T1000 (cell line): ENCODE measurements around the gene ZSWIM3.
A peak's percentile ranks its signal among the peaks of the same experiment; 100 is the strongest.

ENCODE experiments used
- DNase-seq: peaks from one replicate; lab custom pipeline; 2025; ENCODE audit warnings: mixed read lengths; lab: John Stamatoyannopoulos, UW

ZSWIM3 gene

DNA sequence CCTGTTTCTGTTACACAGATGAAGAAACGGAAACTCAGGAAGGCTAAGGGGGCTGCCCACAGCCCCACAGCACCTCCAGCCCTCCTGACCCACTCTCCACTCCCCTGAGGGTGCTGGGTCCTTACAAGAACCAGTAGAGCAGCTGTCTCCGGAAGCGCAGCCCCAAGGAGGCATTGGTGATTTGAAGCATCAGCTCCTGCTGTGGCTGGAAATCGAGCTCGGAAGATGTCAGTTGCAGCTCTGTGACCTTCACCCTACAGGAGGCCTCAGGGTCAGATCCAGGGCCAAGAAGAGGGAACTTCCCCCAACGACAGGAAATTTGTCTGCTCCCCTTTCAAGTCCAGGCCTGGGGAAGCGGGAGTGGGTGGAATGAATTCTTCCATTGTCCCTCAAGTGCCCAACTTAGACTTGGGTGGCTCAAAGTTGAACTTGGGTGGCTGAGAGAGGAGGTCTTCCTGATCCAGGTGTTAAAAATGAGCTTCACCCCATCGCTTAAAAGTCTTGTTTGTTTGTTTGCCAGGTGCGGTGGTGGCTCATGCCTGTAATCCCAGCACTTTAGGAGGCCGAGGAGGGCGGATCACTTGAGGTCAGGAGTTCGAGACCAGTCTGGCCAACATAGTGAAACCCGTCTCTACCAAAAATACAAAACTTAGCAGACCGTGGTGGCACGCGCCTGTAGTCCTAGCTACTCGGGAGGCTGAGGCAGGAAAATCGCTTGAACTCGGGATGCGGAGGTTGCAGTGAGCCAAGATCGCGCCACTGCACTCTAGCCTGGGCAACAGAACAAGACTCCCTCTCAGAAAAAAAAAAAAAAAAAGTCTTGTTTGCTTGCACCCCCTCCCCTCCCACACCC lies 52.6 kb downstream of the ZSWIM3 start:
- no peak for DNase-seq

DNA sequence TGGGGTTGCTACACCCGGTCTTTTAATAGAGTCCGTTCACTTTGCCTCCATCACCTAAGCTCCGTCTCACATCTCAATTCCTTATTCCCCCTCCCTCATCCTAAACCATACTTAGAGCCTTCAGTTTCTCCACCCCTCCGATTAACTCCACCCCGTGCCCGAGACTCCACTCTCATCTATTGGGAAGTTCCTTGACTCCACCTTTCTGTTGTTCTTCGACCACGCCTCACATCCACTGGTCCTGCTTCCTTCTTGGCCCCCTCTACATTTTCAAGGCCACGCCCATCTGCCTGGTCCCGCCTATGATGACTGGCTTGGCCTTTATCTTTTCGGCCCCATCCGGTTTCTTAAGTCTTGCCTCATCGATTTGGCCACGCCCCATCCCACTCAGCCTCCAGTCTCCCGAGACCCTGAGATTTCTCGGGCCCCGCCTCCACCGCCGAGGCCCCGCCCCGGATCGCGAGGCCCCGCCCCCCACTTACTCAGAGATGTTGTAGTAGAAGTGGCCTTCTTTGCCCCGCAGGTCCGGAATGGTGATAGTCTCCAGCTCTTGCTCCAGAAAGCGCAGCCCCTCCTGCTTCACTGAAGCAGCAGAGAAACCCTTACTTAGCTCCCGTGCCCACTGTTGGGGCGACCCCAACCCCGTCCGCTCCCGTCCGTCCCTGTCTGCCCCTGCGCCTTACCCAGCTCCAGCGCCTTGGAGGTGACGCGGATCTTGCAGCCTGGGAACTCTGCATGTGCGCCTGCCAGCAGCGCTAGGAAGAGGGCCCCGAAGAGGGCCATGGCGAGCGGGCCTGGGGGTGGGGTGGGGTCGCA lies 53.5 kb downstream of the ZSWIM3 start:
- peak; percentile 100 for DNase-seq

DNA sequence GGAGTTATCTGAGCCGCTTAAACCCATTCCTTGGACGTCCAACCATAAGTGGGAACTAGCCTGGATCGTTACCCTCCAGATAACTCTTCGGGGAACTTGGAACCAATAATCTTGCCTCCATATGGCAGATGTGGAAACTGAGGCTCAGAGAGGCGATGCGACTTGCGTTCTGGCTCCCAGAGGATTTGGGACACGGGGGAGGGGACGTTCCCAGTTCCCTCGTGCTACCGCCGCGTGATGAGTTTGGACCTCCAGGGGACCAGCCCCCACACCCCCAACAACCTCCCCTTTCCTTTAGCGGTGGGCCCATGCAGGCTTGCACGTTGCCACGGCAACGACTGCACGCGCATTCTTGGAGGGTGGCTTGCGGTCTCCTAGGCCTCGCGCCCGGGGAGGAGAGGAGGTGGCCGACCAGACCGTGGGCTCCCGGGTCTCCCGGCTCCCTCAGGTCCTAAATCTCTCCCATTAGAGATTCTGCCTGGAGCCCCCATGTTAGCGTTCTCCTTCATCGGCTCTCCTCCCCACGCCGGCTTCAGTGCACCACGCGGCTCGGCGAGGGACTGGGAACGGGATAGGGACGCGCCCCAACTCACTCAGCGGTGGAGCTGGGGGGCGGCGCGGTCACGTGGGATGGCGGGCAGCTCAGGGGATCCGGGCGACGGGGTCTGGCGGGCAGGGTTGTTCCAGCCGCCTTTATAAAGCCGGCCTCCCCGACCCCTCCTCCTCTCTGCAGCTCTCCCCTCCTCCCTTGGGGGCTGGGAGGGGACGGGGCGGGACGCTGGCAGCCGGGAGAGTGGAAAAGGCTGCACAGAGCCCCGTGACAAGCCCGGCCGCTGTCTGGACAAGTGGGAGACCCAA lies 54.3 kb downstream of the ZSWIM3 start, which contains the start of gene PLTP:
TSS of gene PLTP (minus strand) at position 670 of the 858 bp plus-strand sequence. CDS start 703 bp downstream, outside the sequence.
- DNase-seq, result no peak

- no peak for DNase-seq
Measured at GRCh38 chr20:45912344-45912682, 54.9 kb downstream of the ZSWIM3 start.

DNA sequence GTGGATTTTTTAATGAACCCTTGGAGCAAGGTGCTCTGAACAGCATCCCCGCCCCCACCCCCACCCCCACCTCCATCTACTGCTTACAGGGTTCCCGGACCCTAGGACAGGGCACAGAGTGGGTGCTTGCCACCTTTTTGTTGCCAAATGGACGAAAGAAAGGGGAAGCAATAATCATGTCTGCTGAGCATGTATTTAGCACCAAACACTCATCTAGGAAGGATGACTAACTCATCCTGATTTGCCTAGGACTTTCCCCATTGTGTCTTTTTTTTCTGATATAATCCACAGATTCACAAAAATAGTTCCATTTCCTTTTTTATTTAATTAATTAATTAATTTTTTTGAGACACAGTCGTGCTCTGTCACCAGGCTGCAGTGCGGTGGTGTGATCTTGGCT lies 55.7 kb downstream of the ZSWIM3 start:
- DNase-seq, result no peak

- DNase-seq, result no peak
Measured at GRCh38 chr20:45917790-45918141, 60.4 kb downstream of the ZSWIM3 start.

DNA sequence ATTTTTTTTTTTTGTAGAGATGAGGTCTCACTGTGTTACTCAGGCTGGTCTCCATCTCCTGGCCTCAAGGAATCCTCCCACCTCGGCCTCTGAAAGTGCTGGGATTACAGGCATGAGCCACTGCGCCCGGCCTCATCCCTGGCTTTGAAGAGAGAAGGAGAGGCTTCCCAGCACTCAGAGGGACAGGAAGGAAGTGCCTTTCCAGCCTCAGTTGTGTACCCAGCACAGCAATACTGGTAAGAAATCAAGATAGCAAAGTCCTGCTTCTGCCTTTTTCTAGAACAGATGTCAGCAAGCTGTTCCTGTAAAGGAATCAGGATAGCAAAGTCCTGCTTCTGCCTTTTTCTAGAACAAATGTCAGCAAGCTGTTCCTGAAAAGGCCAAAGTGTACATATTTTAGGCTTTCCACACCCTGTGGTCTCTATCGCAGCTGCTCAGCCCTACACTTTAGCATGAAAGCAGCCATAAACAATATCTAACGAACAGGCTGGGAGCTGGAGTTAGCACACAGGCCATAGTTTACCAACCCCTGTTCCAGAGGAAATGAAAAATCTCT lies 60.8 kb downstream of the ZSWIM3 start:
- no peak for DNase-seq

DNA sequence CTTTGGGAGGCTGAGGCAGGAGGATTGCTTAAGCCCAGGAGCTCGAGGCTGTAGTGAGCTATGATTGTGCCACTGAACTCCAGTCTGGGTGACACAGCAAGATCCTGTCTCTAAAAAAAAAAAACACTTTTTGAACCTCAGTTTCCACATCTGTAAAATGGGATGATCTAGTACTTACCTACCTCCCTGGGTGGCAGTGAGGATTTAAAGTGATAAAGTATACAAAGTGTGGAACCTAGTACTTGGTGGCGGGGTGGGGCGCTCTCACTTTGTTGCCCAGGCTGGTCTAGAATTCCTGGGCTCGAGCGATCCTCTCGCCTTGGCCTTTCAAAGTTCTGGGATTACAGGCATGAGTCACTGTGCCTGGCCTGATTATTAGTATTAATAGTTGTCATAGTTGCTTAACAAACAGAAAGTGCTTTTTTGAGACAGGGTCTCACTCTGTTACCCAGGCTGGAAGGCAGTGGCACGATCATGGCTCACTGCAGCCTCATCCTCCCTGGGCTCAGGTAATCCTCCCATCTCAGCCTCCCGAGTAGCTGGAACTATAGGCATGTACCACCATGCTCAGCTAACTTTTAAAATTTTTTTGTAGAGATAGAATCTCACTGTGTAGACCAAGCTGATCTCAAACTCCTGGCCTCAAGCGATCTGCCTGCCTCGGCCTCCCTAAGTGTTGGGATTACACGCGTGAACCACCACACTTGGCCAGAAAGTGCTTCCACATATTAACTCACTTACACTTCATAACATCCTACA lies 61.5 kb downstream of the ZSWIM3 start:
- no peak for DNase-seq

GRCh38 chr20:45919542-45920399 lies 62.4 kb downstream of the ZSWIM3 start:
- DNase-seq, result no peak

GRCh38 chr20:45920462-45921336 lies 63.3 kb downstream of the ZSWIM3 start:
- DNase-seq, result no peak

DNA sequence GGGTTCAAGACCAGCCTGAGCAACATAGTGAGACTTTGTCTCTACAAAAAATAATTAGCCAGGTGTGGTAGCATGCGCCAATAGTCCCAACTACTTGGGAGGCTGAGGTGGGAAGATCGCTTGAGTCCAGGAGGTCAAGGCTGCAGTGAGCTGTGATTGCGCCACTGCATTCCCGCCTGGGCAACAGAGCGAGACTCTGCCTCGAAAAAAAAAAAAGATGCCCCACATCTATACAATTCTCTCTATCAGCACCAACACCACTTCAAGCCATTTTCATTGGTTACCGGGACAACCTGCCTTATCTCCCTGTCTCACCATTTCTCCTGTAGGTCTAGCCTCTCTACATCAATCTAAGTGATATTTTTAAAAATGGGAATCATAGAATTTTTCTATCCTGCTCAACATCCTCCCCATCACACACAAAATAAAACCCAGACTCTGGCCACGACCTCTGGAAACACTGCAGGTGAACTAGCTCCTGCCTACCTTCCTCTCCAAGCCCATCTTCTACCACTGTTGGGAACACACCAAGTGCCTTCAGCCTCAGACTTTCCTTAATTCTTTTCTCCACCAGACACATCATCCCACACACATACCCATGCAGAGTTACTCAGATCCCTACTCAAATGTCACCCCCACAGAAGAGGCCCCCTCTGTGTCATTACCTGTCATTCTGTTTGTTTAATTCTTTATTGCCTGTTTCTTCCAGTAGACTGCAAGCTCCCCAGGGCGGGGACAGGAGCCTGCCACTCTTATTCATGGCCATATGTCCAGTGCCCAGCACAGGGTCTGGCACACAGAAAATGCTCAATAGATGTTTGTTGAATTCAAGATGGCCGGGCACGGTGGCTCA lies 64.1 kb downstream of the ZSWIM3 start:
- DNase-seq, result no peak

GRCh38 chr20:45924391-45925261 lies 67.2 kb downstream of the ZSWIM3 start:
- no peak for DNase-seq

DNA sequence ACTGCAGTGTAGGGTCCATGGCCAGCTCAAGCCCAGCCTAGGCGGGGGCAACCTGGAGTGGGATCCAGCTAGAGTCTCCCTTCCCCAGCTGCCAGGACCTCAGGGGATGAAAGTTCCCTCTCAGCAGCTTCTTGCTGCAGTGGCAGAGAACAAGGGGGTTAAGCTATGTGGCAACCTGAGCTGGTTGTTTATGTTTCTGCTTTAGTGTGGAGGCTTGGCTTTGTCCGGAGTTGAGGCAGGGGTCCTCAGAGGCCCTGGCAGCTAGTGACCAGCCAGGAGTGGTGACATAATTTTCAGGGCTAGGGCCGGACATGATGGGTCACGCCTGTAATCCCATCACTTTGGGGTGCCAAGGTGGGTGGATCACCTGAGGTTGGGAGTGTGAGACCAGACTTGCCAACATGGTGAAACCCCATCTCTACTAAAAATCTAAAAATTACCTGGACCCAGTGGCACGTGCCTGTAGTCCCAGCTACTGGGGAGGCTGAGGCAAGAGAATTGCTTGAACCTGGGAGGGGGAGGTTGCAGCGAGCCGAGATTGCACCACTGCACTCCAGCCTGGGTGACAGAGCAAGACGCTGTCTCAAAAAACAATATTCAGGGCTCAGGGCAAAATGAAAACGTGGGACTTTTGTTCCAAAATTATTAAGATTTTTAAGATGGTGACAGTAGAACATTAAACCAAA lies 68.5 kb downstream of the ZSWIM3 start:
- DNase-seq, result no peak

- no peak for DNase-seq
Measured at GRCh38 chr20:45926731-45927070, 69.3 kb downstream of the ZSWIM3 start.

DNA sequence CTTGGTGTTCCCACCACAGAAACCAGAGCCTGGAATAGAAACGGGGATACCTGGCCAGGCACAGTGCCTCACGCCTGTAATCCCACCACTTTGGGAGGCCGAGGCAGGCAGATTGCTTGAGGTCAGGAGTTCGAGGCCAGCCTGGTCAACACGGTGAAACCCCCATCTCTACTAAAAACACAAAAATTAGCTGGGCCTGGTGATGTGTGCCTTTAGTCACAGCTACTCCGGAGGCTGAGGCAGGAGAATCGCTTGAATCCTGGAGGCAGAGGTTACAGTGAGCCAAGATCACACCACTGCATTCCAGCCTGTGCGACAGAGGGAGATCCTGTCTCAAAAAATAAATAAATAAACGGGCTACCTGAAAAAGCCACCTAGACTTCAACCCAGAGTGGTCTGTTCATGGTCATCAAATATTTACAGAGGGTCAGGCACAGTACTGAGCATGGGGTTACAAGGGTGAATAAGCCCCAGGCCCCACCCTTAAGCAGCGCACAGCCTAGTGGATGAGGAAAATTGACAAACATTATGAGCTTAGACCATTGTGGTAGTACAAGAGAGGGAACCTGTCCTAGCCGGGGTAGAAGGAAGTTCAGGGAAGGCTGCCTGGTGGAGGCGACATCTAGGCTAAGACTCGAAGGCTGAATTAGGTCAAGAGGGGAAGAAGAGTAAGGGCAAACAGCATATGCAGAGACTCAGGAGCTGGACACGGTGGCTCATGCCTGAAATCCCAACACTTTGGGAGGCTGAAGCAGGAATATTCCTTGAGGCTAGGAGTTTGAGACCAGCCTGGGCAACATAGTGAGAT lies 69.9 kb downstream of the ZSWIM3 start:
- DNase-seq, result no peak
